Heart left ventricle (tissue), 13 donors: ENCODE measurements around the gene SCAMP1.

ENCODE experiments used
- CTCF ChIP-seq, 12 donors: fragments of 200-600 bp; sonication (generic) in 4 of 12; IDR thresholded peaks; one replicate each; pipeline versions ENCODE4 v1.5.0 to v1.8.0; 2018 to 2022; ENCODE audit warnings: antibody characterized with exemption in 12 of 12, mild to moderate bottlenecking in 5 of 12
- POLR2A ChIP-seq, 2 donors: fragments of 450-650 bp; IDR thresholded peaks; one replicate each; pipeline ENCODE4 v1.6.1; 2017; ENCODE audit warnings: antibody characterized with exemption in 2 of 2, mild to moderate bottlenecking in 2 of 2, moderate library complexity in 2 of 2
- donor health status: ischemic (EF 13 %, LVEDD 7.1; RV severe dilation, severe dysfunction).
- donor health status: DM: no; HTN: yes; CAD: no.
- donor health status: DM: no; HTN: no; CAD: no.
- donor health status: ischemic (EF 25% LVEDD 6.9; RV normal size, moderate dysfunction).
- donor health status: ischemic (EF 25% LVEDD 5.7; RV mildly dilated, moderate dysfunction).
- donor health status: ischemic (EF 35%, LVEDD 5.7; RV mildly dilated, moderate dysfunction).
- donor health status: nonischemic (EF 11% LVEDD 7.7; RV severe dilation, severe dysfunction).
- donor health status: DM: yes; HTN: yes; CAD: no.
- donor health status: PGD.
- donor health status: ischemic (EF 29% LVEDD 5.4; RV normal size, mild dysfunction).
- donor health status: nonischemic (EF 23%, LVEDD 6.1; RV moderate dilation, normal function).

- TF ChIP-seq POLR2A (IDR thresholded peaks at IDR 0.05) (no peak), CTCF (IDR thresholded peaks at IDR 0.05) (no peak)
Observed at GRCh38 chr5:78373231-78373630, 12.8 kb downstream of the SCAMP1 start.
